ENCODE results near the gene ANTXR1.

- TF ChIP-seq CTCF (IDR thresholded peaks at IDR 0.05 in 8 of 11, conservative IDR thresholded peaks at IDR 0.05 in 3 of 11): peak; percentile 34 to 83 (median 68)
- TF ChIP-seq POLR2A (IDR thresholded peaks at IDR 0.05): no peak
These were observed 453 bp upstream of the ANTXR1 start for GRCh38 chr2:69012310-69013141.

All from spleen (tissue), 7 donors.